Glutamatergic neuron (in vitro differentiated cells): ENCODE data around the gene TEX54. TPM values are rescaled to one million over a fixed set of nuclear protein-coding genes. Genes with fewer than 3 reads are reported as not detected.
"Not testable (repeated sequence)": the region's sequence is repeated elsewhere in the genome, so short reads cannot be mapped to it uniquely, and the experiment has no call there.

Experiments
- DNase-seq: peaks from one replicate; pipeline ENCODE4 v3.0.0; 2022
- H3K27ac Mint-ChIP-seq: one replicate; pipeline ENCODE4 v1.8.0; 2020; ENCODE audit warnings: mild to moderate bottlenecking, mixed read lengths, inconsistent platforms; ENCODE audit not compliant: unreplicated experiment
- H3K27me3 Mint-ChIP-seq: one replicate; pipeline ENCODE4 v1.8.0; 2020; ENCODE audit warnings: mild to moderate bottlenecking, moderate library complexity, mixed read lengths, inconsistent platforms; ENCODE audit not compliant: unreplicated experiment
- H3K36me3 Mint-ChIP-seq: one replicate; pipeline ENCODE4 v1.8.0; 2020; ENCODE audit warnings: mild to moderate bottlenecking, mixed read lengths, inconsistent platforms; ENCODE audit not compliant: unreplicated experiment
- H3K4me1 Mint-ChIP-seq: one replicate; pipeline ENCODE4 v1.8.0; 2020; ENCODE audit warnings: mild to moderate bottlenecking, low read depth, mixed read lengths, inconsistent platforms; ENCODE audit not compliant: unreplicated experiment
- H3K4me3 Mint-ChIP-seq: one replicate; pipeline ENCODE4 v1.8.0; 2020; ENCODE audit warnings: mild to moderate bottlenecking, mixed read lengths, inconsistent platforms; ENCODE audit not compliant: unreplicated experiment
- H3K9me3 Mint-ChIP-seq: one replicate; pipeline ENCODE4 v1.8.0; 2020; ENCODE audit warnings: mild to moderate bottlenecking, moderate library complexity, mixed read lengths, inconsistent platforms; ENCODE audit not compliant: unreplicated experiment
- CTCF ChIP-seq: fragments of 200-600 bp; sonication (generic); IDR thresholded peaks from one replicate; pipeline ENCODE4 v1.5.0; 2021; ENCODE audit not compliant: partially characterized antibody, unreplicated experiment
- total RNA-seq: library from RNA; stranded (reverse); fragmentation: NEBNext Ultra II Directional; extraction: Animal tissue kit (Norgen Biotek cat#: 25700); gene quantifications from one replicate; pipeline ENCODE4 v1.2.1, GENCODE V29; 2021; ENCODE audit not compliant: unreplicated experiment

TEX54 gene
- total RNA-seq, 1 donor from 2014 or later, result 1.0 TPM

DNA sequence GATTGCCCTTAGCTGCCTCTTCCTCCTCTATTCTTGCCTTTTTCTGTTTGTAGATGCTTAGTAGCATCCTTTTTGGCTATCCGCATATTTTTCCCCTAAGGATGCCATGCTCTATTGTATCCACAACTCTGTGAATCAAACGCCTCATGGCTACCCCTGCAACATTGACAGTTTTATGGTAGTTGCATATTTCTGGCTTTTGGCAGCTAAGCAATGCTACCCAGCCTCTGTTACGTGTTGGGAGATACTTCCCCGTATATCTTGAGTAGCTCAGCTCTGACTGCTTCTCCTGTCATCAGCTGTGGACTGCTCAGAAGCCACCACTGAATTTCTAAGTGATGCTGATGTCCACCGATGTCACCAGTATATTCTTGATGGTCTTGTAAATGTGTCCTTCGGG is 33.0 kb upstream of the TEX54 start:
- Mint-ChIP-seq H3K4me1 (peaks cover 10% of the 10 kb centered on the region), H3K4me3 (peak overlapping the region; percentile 18), H3K36me3 (no peaks in the 10 kb centered on the region), H3K9me3 (no peaks in the 10 kb centered on the region), H3K27ac (peak overlapping the region; percentile 74), H3K27me3 (no peaks in the 10 kb centered on the region)
- no peak for DNase-seq
- TF ChIP-seq CTCF, result no peak

- TF ChIP-seq CTCF, result no peak
- Mint-ChIP-seq H3K9me3 (peaks cover 3% of the 10 kb centered on the region), H3K36me3 (no peaks in the 10 kb centered on the region), H3K27ac (peak overlapping the region; percentile 26), H3K4me1 (peaks cover 22% of the 10 kb centered on the region), H3K4me3 (no peak overlapping the region), H3K27me3 (peaks cover 5% of the 10 kb centered on the region)
- DNase-seq, result no peak
These were observed 31.2 kb upstream of the TEX54 start for GRCh38 chr11:62863687-62864335.

DNA sequence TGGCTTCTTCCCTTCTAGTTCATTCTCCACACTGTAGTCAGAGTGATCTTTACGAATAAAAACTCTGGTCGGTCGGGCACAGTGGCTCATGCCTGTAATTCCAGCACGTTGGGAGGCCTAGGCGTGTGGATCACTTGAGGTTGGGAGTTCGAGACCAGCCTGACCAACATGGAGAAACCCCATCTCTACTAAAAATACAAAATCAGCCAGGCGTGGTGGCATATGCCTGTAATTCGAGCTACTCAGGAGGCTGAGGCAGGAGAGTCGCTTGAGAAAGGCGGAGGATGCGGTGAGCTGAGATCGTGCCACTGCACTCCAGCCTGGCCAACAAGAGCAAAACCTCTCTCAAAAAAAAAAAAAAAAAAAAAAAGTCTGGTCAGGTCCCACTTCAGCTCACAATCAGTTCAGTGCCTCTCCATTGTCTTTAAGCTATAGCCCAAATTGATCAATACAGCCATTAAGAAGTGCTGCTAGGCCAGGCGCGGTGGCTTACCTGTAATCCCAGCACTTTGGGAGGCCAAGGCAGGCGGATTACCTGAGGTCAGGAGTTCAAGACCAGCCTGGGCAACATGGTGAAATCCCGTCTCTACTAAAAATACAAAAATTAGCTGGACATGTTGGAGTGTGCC is 29.0 kb upstream of the TEX54 start:
- not testable (repeated sequence) for DNase-seq, H3K9me3 Mint-ChIP-seq, H3K27me3 Mint-ChIP-seq, H3K36me3 Mint-ChIP-seq
- peak overlapping the region; percentile 82 for H3K27ac Mint-ChIP-seq
- H3K4me1 Mint-ChIP-seq, result peaks cover 33% of the 10 kb centered on the region
- peak overlapping the region; percentile 71 for H3K4me3 Mint-ChIP-seq

DNA sequence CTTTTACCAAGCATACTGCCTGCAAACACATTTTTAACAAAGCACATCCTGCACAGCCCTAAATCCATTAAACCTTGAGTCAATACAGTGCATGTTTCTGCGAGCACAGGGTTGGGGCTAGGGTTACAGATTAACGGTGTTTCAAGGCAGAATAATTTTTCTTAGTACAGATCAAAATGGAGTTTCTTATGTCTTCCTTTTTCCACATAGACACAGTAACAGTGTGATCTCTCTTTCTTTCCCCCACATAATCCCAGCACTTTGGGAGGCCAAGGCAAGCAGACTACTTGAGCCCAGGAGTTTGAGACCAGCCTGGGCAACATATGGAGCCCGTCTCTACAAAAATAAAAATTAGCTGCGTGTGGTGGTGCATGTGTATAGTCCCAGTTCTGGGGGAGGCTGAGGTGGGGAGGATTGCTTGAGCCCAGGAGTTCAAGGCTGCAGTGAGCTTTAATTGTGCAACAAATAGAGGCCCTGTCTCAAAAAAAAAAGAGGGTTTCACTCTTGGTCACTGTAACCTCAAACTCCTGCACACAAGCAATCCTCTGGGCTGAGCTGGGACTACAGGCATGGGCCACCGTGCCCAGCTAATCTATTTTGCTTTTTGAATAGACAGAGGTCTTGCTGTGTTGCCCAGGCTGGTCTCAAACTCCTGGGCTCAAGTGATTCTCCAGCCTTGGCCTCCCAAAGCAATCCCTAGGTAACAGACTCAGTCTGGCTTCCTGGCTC is 28.4 kb upstream of the TEX54 start:
- Mint-ChIP-seq H3K4me1 (peaks cover 33% of the 10 kb centered on the region), H3K4me3 (peak overlapping the region; percentile 71)

DNA sequence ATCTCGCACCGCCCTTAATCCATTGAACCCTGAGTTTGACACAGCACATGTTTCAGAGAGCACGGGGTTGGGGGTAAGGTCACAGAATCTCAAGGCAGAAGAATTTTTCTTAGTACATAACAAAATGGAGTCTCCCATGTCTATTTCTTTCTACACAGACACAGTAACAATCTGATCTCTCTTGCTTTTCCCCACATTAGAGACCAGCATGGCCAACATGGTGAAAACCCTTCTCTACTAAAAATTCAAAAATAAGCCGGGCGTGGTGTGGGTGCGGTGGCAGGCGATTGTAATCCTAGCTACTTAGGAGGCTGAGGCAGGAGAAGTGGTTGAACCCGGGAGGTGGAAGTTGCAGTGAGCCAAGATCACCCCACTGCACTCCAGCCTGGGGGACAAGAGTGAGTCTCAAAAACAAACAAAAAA is 26.7 kb upstream of the TEX54 start:
- Mint-ChIP-seq H3K27ac (peak overlapping the region; percentile 92), H3K9me3 (peaks cover 19% of the 10 kb centered on the region), H3K27me3 (peaks cover 21% of the 10 kb centered on the region), H3K4me3 (peak overlapping the region; percentile 64), H3K4me1 (peaks cover 36% of the 10 kb centered on the region)
- H3K36me3 Mint-ChIP-seq, DNase-seq: not testable (repeated sequence)

More for the DNA sequence above, 28.4 kb upstream of the TEX54 start:
- Mint-ChIP-seq H3K27me3 (peaks cover 10% of the 10 kb centered on the region), H3K36me3 (no peaks in the 10 kb centered on the region), H3K27ac (peak overlapping the region; percentile 82), H3K9me3 (peaks cover 9% of the 10 kb centered on the region)
- no peak for TF ChIP-seq CTCF
- no peak for DNase-seq
